ENCODE data around the gene CDC42BPB. TPM values are rescaled to one million over a fixed set of nuclear protein-coding genes. Genes with fewer than 3 reads are reported as not detected.

Gene CDC42BPB
- total RNA-seq, 4 donors from 2014 or later, result 85.8 to 170 (median 102) TPM

- TF ChIP-seq CTCF (IDR thresholded peaks at IDR 0.05; ENCODE audit: low read depth), result no peak
Measured at GRCh38 chr14:102902086-102902485, 155.3 kb downstream of the CDC42BPB start.

- no peak for TF ChIP-seq CTCF (IDR thresholded peaks at IDR 0.05; ENCODE audit: low read depth)
Measured at GRCh38 chr14:102901633-102902032, 155.7 kb downstream of the CDC42BPB start.

- no peak for TF ChIP-seq CTCF (IDR thresholded peaks at IDR 0.05; ENCODE audit: low read depth)
Measured at GRCh38 chr14:102900631-102901571, 156.4 kb downstream of the CDC42BPB start.

GRCh38 chr14:102899516-102899900, 157.8 kb downstream of the CDC42BPB start:
- no peak for TF ChIP-seq CTCF (IDR thresholded peaks at IDR 0.05; ENCODE audit: low read depth)

- TF ChIP-seq CTCF (IDR thresholded peaks at IDR 0.05; ENCODE audit: low read depth), result no peak
Measured at GRCh38 chr14:102898776-102899515, 158.4 kb downstream of the CDC42BPB start.

- no peak for TF ChIP-seq CTCF (IDR thresholded peaks at IDR 0.05; ENCODE audit: low read depth)
Measured at GRCh38 chr14:102898298-102898697, 159.1 kb downstream of the CDC42BPB start.
